ENCODE measurements around the gene CCL17.

DNA sequence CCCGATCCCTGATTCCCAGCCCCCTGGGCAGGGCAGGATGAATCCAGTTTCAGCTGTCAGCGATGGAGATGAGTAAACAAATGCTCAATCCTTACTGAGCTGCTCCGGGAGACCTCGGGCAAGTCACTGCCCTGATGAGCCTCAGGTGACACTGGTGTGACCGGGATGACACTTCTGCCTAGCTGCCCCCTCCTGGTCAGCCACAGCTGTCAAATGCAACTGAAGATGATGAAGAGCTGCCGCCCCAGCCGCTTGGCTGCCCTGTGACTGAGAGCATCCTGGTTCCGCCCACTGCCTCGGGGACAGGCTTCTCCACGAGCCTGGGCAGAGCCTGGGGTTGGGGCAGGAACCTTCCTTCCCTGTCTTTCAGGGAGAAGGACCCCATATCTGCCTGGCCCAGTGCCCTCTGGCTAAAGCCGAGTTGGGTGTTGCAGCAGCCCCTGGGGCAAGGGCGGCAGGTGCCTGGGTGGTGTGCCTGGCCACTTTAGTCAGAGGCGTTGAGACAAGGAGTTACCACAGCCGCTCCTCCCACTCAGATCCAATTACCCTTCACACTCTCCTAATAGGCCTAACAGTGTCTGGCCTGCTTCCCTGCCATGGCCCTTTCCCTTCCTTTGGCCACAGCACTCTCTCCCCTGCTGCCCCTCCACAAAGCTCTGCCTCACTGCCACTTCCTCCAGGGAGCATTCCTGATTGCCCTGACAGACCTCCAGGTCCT lies 5.5 kb downstream of the CCL17 start:
- TF ChIP-seq, protein P1, sequence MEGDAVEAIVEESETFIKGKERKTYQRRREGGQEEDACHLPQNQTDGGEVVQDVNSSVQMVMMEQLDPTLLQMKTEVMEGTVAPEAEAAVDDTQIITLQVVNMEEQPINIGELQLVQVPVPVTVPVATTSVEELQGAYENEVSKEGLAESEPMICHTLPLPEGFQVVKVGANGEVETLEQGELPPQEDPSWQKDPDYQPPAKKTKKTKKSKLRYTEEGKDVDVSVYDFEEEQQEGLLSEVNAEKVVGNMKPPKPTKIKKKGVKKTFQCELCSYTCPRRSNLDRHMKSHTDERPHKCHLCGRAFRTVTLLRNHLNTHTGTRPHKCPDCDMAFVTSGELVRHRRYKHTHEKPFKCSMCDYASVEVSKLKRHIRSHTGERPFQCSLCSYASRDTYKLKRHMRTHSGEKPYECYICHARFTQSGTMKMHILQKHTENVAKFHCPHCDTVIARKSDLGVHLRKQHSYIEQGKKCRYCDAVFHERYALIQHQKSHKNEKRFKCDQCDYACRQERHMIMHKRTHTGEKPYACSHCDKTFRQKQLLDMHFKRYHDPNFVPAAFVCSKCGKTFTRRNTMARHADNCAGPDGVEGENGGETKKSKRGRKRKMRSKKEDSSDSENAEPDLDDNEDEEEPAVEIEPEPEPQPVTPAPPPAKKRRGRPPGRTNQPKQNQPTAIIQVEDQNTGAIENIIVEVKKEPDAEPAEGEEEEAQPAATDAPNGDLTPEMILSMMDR (conservative IDR thresholded peaks at IDR 0.05; ENCODE audit: low read length) = no peak
- no peak for TF ChIP-seq EZH2phosphoT487 (IDR thresholded peaks at IDR 0.05; ENCODE audit: borderline replicate concordance, low read depth, low read length)

All from OCI-LY7 (cell line).